Cardiac fibroblast (primary cell): Measurements from ENCODE around the gene GMPPB.

Source experiments
- DNase-seq, 2 donors: peaks; one replicate each; pipeline versions ENCODE4 v3.0.0 to v3.0.0-alpha.2; 2010; ENCODE audit warnings: low read depth in 2 of 2
- H3K4me3 ChIP-seq, 2 donors: replicated peaks in 1 of 2; 1 replicate in 1 of 2; 2 replicates in 1 of 2; pipeline ENCODE4 v1.5.1; 2011; ENCODE audit warnings: low read depth in 2 of 2, low read length in 2 of 2, mild to moderate bottlenecking in 2 of 2, moderate library complexity in 1 of 2
- TF ChIP-seq, protein P1 (sequence below): IDR thresholded peaks from one replicate; pipeline ENCODE4 v1.5.1; 2011; ENCODE audit warnings: low read depth, mild to moderate bottlenecking, low read length, inconsistent platforms

Gene GMPPB

DNA sequence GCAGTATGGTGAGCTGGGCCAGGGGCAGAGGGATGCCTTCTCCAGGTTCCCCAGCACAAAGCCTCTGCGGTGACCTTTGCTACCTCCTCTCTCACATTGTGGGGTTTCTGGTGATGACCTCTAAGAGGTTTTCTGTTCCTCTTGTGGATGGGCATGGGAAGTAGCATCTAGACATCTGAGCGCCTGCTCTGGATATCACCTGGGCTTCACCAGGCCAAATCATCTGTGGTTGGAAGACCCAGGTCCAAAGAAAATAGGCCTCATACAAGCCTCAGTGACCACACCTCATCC is 42.6 kb downstream of the GMPPB start:
- no peak for DNase-seq
- TF ChIP-seq, protein P1, sequence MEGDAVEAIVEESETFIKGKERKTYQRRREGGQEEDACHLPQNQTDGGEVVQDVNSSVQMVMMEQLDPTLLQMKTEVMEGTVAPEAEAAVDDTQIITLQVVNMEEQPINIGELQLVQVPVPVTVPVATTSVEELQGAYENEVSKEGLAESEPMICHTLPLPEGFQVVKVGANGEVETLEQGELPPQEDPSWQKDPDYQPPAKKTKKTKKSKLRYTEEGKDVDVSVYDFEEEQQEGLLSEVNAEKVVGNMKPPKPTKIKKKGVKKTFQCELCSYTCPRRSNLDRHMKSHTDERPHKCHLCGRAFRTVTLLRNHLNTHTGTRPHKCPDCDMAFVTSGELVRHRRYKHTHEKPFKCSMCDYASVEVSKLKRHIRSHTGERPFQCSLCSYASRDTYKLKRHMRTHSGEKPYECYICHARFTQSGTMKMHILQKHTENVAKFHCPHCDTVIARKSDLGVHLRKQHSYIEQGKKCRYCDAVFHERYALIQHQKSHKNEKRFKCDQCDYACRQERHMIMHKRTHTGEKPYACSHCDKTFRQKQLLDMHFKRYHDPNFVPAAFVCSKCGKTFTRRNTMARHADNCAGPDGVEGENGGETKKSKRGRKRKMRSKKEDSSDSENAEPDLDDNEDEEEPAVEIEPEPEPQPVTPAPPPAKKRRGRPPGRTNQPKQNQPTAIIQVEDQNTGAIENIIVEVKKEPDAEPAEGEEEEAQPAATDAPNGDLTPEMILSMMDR, result no peak
- H3K4me3 ChIP-seq, result no peak overlapping the region

DNA sequence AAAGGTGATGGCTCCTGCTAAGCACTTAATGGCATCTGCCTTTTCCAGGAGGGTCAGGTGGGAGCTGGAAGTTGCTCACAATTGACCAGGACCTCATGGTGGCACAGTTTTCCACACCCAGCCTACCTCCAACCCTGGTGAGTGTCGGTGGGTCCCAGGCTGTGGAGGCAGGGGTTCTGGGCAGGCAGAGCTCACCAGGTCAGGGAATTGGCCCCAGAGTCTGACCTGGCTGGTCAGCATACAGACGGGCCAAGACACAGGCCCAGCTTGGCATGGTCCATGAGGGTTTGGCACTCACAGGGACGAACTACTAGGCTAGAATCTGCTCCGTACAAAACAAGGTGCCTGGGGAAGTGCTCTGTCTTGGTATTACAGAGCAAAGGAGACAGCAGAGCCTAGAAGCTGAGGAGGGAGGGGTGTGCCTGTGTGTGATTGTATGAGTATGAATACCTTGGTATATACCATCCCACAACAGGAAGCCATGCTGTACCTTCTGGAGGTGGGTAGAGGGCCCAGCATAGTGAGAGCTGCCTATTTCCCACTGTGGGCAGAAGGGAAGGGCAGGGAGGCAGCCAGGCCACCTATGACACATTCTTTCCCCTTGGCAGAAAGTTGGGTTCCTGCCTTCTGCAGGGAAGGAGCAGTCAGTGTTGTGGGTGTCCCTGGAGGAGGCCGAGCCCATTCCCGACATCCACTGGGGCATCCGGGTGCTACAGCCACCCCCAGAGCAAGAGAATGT is 43.1 kb downstream of the GMPPB start:
- no peak overlapping the region for H3K4me3 ChIP-seq
- TF ChIP-seq, protein P1, result no peak
- DNase-seq, result no peak

DNA sequence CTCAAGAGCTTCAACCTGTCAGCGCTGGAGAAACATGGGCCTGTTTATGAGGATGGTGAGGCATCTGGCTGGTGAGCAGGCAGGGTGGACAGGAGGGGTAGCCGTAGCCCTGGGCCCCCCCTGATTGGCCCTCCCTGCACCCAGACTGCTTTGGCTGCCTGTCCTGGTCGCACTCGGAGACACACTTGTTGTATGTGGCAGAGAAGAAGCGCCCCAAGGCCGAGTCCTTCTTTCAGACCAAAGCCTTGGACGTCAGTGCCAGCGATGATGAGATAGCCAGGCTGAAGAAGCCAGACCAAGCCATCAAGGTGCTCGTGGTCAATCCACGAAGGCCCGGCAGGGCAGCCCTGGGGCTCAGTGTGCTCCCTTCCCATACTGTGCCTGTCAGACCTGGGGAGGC is 47.8 kb downstream of the GMPPB start:
- no peak overlapping the region for H3K4me3 ChIP-seq
- no peak for DNase-seq
- TF ChIP-seq, protein P1, result no peak

DNA sequence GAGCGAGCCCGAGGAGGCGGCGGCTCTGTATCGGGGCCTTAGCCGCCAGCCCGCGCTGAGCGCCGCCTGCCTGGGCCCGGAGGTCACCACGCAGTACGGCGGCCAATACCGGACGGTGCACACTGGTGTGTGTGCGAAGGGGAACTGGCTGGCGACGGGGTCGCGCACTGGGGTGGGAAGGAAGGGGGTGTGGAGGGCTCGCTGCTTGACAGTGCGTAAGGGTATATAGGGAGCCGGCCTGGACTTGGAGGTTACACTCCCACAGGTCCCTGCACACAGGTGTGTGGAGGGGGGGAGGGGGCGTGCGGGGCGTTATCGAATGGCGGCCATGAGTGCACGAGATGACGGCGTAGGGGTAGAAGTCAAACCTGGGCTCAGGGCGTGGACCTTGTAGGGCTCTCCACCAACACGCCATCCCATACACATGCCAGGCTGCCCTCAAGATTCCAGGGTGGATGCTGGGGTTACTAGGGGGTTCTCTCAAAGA is 49.2 kb downstream of the GMPPB start:
- H3K4me3 ChIP-seq, result peak overlapping the region; percentile 76 to 88
- TF ChIP-seq, protein P1, result no peak
- no peak for DNase-seq

DNA sequence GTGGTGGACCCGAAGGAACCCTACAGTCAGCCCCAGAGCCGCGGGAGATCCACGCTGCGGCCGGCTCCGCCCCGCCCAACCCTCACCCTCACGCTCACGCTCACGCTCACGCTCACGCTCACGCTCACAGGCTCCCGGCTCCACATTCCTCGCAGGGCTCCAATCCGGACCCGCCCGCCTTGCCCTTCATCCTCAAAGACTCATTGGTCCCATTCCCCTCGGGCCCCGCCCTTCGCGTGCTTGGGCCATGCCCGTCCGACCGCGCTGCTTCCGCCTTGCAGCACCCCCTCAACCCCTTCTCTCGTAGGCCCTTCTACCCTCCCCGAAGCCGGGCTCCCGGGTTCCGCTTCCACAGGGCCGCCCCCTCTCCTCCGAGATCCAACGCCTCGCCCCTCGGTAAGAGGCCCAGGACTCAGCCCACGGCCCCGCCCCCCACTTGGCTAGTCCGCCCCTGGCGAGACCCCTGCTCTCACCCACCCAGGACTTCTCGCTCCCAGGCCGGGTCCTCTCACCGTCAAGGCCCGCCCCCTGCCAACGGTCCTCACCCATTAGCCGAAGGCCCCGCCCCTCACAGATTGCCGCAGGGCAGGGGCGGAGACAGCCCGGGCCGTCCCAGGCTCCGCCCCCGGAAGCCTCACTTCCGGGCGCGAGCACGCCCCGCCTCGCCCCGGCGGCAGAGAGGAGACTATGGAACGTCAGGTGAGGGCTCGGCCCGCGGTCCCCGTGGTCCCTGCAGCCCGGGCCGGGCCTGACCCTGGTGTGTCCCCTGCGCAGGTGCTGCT is 49.8 kb downstream of the GMPPB start, which contains the start of gene APEH:
APEH (plus strand) TSS at position 637 of the 782 bp plus-strand sequence; CDS start at position 688, 51 bp downstream.
- peak within 1 kb of the TSS; percentile 76 to 88 for H3K4me3 ChIP-seq
- TF ChIP-seq, protein P1, result no peak
- peak; percentile 98 for DNase-seq

DNA sequence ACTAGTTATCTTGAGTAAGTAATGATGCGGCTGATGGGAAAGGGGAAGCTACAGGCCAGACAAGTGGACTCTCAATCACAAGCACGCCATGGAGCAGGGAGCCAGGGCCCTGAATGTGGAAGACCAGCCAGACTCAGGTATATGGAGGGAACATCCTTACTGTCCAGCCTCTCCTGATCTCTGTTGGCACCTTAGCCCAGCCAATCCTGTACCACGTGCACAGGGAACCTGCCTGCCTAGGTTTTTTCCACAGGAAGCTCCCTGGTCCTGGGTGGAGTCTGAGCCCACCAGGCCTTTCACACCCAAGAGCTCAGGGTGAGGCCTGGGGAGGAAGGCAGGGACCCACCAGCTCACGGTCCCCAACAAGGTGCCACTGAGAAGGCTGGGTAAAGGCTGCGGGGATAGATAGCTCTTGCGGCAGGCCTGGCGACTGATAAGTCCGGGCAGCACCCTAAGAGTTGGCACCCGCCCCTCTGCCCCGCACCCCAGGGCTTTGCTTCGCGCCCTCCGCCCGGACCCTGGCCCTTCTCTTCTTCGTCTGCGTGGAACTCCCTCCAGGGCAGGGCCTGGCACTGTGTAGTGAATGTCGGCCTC is 50.5 kb downstream of the GMPPB start:
- peak overlapping the region; percentile 76 to 88 for H3K4me3 ChIP-seq
- DNase-seq, result peak in 1 of 2 donors; percentile 23
- TF ChIP-seq, protein P1, result no peak
